Neural progenitor cell (in vitro differentiated cells): ENCODE data around the gene TIAM2. TPM values are rescaled to one million over a fixed set of nuclear protein-coding genes. Genes with fewer than 3 reads are reported as not detected.

ENCODE experiments used
- DNase-seq: peaks from one replicate; pipeline ENCODE4 v3.0.0-alpha.2; 2016; ENCODE audit warnings: low spot score
- H2AFZ ChIP-seq: fragments of 200-600 bp; sonication (generic); replicated peaks from 2 replicates; pipeline ENCODE4 v1.6.1; 2016; ENCODE audit warnings: antibody characterized with exemption
- H3F3A ChIP-seq: fragments of 200-600 bp; sonication (generic); 2 replicates; pipeline ENCODE4 v1.6.1; 2016; ENCODE audit warnings: antibody characterized with exemption, low read depth
- H3K27ac ChIP-seq: fragments of 200-600 bp; sonication (generic); 2 replicates; pipeline ENCODE4 v1.5.1; 2016; ENCODE audit warnings: mild to moderate bottlenecking
- H3K27me3 ChIP-seq: fragments of 200-600 bp; sonication (generic); 2 replicates; pipeline ENCODE4 v1.6.1; 2016; ENCODE audit warnings: mild to moderate bottlenecking, moderate library complexity
- H3K36me3 ChIP-seq: fragments of 200-600 bp; sonication (generic); 2 replicates; pipeline ENCODE4 v1.5.1; 2016
- H3K4me1 ChIP-seq: fragments of 200-600 bp; sonication (generic); 2 replicates; pipeline ENCODE4 v1.6.1; 2016; ENCODE audit warnings: mixed run types
- H3K4me2 ChIP-seq: fragments of 200-600 bp; sonication (generic); 2 replicates; pipeline ENCODE4 v1.6.1; 2016
- H3K4me3 ChIP-seq: fragments of 200-600 bp; sonication (generic); 2 replicates; pipeline ENCODE4 v1.5.1; 2016
- H3K79me2 ChIP-seq: fragments of 200-600 bp; sonication (generic); 2 replicates; pipeline ENCODE4 v1.6.1; 2016; ENCODE audit warnings: low read depth
- H3K9ac ChIP-seq: fragments of 200-600 bp; sonication (generic); 2 replicates; pipeline ENCODE4 v1.6.1; 2016
- H3K9me3 ChIP-seq: fragments of 200-600 bp; sonication (generic); 2 replicates; pipeline ENCODE4 v1.5.1; 2016; ENCODE audit warnings: low read depth
- H4K20me1 ChIP-seq: fragments of 200-600 bp; sonication (generic); 2 replicates; pipeline ENCODE4 v1.6.1; 2016; ENCODE audit warnings: low read depth
- H3K27ac Mint-ChIP-seq: 3 replicates; pipeline ENCODE4 v1.8.0; 2021; ENCODE audit warnings: mixed read lengths
- H3K27me3 Mint-ChIP-seq: 2 replicates; pipeline ENCODE4 v1.8.0; 2022; ENCODE audit warnings: low read depth, mild to moderate bottlenecking, inconsistent platforms, moderate library complexity, mixed read lengths; ENCODE audit not compliant: insufficient read depth
- H3K36me3 Mint-ChIP-seq: 3 replicates; pipeline ENCODE4 v1.8.0; 2021; ENCODE audit warnings: mixed read lengths
- H3K4me1 Mint-ChIP-seq: 3 replicates; pipeline ENCODE4 v1.8.0; 2021; ENCODE audit warnings: mixed read lengths
- H3K4me3 Mint-ChIP-seq: 3 replicates; pipeline ENCODE4 v1.8.0; 2021; ENCODE audit warnings: mild to moderate bottlenecking, moderate library complexity, mixed read lengths
- H3K9me3 Mint-ChIP-seq: 3 replicates; pipeline ENCODE4 v1.8.0; 2020; ENCODE audit warnings: mixed read lengths
- CTCF ChIP-seq: fragments of 200-600 bp; sonication (generic); IDR thresholded peaks from 2 replicates; pipeline ENCODE4 v1.5.1; 2017; ENCODE audit warnings: antibody characterized with exemption, mild to moderate bottlenecking
- EZH2 ChIP-seq: fragments of 200-600 bp; sonication (generic); IDR thresholded peaks from 2 replicates; pipeline ENCODE4 v1.6.1; 2017; ENCODE audit warnings: antibody characterized with exemption, mild to moderate bottlenecking, moderate library complexity
- EZH2phosphoT487 ChIP-seq: fragments of 200-600 bp; sonication (generic); IDR thresholded peaks from 2 replicates; pipeline ENCODE4 v1.6.1; 2017; ENCODE audit warnings: antibody characterized with exemption
- total RNA-seq: library from RNA; depleted of rRNA; stranded (reverse); fragments of >200 nt; gene quantifications from 2 replicates; pipeline ENCODE4 v1.2.3, GENCODE V29; 2015; ENCODE audit warnings: low replicate concordance

The TIAM2 gene
- total RNA-seq, 1 donor from 2014 or later: 22.8 TPM

- no peaks in the 10 kb centered on the region for H4K20me1 ChIP-seq
- Mint-ChIP-seq H3K4me1 (peaks cover 34% of the 10 kb centered on the region), H3K27ac (no peak overlapping the region), H3K36me3 (peaks cover 20% of the 10 kb centered on the region), H3K27me3 (no peaks in the 10 kb centered on the region), H3K9me3 (no peaks in the 10 kb centered on the region), H3K4me3 (no peak overlapping the region)
- no peak overlapping the region for H2AFZ ChIP-seq
- H3K4me3 ChIP-seq: no peak overlapping the region
- DNase-seq: no peak
- H3K4me1 ChIP-seq: peaks cover 19% of the 10 kb centered on the region
- H3K27ac ChIP-seq: no peak overlapping the region
- no peak overlapping the region for H3K9ac ChIP-seq
- H3K36me3 ChIP-seq: no peaks in the 10 kb centered on the region
- H3K27me3 ChIP-seq: no peaks in the 10 kb centered on the region
- H3K79me2 ChIP-seq: no peaks in the 10 kb centered on the region
- no peak overlapping the region for H3K4me2 ChIP-seq
- TF ChIP-seq CTCF (no peak), EZH2phosphoT487 (no peak), EZH2 (no peak)
- H3F3A ChIP-seq: no peaks in the 10 kb centered on the region
- no peaks in the 10 kb centered on the region for H3K9me3 ChIP-seq
Measured at GRCh38 chr6:155276638-155277037, 281.5 kb downstream of the TIAM2 start.

- Mint-ChIP-seq H3K36me3 (peaks cover 24% of the 10 kb centered on the region), H3K27ac (no peak overlapping the region), H3K4me3 (no peak overlapping the region), H3K27me3 (no peaks in the 10 kb centered on the region), H3K4me1 (peaks cover 17% of the 10 kb centered on the region), H3K9me3 (no peaks in the 10 kb centered on the region)
- H2AFZ ChIP-seq: no peak overlapping the region
- no peaks in the 10 kb centered on the region for H3K9me3 ChIP-seq
- no peaks in the 10 kb centered on the region for H3F3A ChIP-seq
- DNase-seq: no peak
- no peak for TF ChIP-seq EZH2phosphoT487
- TF ChIP-seq EZH2: no peak
- TF ChIP-seq CTCF: no peak
- no peaks in the 10 kb centered on the region for H4K20me1 ChIP-seq
- H3K27me3 ChIP-seq: no peaks in the 10 kb centered on the region
- H3K4me1 ChIP-seq: peaks cover 2% of the 10 kb centered on the region
- no peak overlapping the region for H3K27ac ChIP-seq
- no peak overlapping the region for H3K4me2 ChIP-seq
- H3K36me3 ChIP-seq: peaks cover 2% of the 10 kb centered on the region
- H3K9ac ChIP-seq: no peak overlapping the region
- H3K79me2 ChIP-seq: no peaks in the 10 kb centered on the region
- H3K4me3 ChIP-seq: no peak overlapping the region
Measured at GRCh38 chr6:155278319-155279049, 283.4 kb downstream of the TIAM2 start.

DNA sequence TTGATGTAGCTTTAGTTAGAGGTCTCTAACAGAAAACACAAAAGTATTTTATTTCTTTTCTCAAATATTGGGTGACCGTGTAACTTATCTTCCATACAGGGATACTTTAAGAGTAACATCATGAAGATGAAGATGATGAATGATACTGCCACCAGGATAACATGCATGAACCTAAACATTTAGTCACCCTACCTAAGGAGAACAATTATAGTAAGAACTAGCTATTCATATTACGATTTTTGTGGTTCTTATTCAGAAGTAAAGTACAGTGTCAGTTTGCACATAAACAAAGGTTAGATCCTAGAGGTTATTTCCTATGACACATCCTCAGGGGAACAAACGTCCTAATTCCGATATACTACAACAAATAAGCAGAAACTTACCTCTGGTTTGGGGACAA, 289.7 kb downstream of the TIAM2 start:
- Histone ChIP-seq H3K79me2 (no peaks in the 10 kb centered on the region), H4K20me1 (no peaks in the 10 kb centered on the region), H3K27ac (no peak overlapping the region), H3K27me3 (no peaks in the 10 kb centered on the region), H3K4me2 (no peak overlapping the region), H3K9me3 (no peaks in the 10 kb centered on the region), H3F3A (no peaks in the 10 kb centered on the region), H3K4me3 (no peak overlapping the region), H3K9ac (no peak overlapping the region), H3K4me1 (peaks cover 3% of the 10 kb centered on the region), H3K36me3 (peaks cover 10% of the 10 kb centered on the region), H2AFZ (no peak overlapping the region)
- Mint-ChIP-seq H3K4me1 (peaks cover 13% of the 10 kb centered on the region), H3K36me3 (peaks cover 21% of the 10 kb centered on the region), H3K27me3 (no peaks in the 10 kb centered on the region), H3K27ac (no peak overlapping the region), H3K9me3 (no peaks in the 10 kb centered on the region), H3K4me3 (no peak overlapping the region)
- TF ChIP-seq EZH2phosphoT487: no peak
- DNase-seq: no peak

GRCh38 chr6:155287762-155288161, 292.6 kb downstream of the TIAM2 start:
- Mint-ChIP-seq H3K27me3 (peaks cover 2% of the 10 kb centered on the region), H3K27ac (no peak overlapping the region), H3K4me3 (no peak overlapping the region), H3K36me3 (peaks cover 29% of the 10 kb centered on the region), H3K9me3 (no peaks in the 10 kb centered on the region), H3K4me1 (peaks cover 13% of the 10 kb centered on the region)
- H3K4me3 ChIP-seq: no peak overlapping the region
- no peaks in the 10 kb centered on the region for H3K79me2 ChIP-seq
- TF ChIP-seq EZH2phosphoT487 (no peak), CTCF (peak; percentile 7), EZH2 (no peak)
- no peaks in the 10 kb centered on the region for H3K9me3 ChIP-seq
- H3F3A ChIP-seq: no peaks in the 10 kb centered on the region
- no peak overlapping the region for H3K9ac ChIP-seq
- H3K4me1 ChIP-seq: peaks cover 3% of the 10 kb centered on the region
- no peaks in the 10 kb centered on the region for H3K27me3 ChIP-seq
- H2AFZ ChIP-seq: no peak overlapping the region
- no peak overlapping the region for H3K4me2 ChIP-seq
- no peak overlapping the region for H3K27ac ChIP-seq
- peaks cover 14% of the 10 kb centered on the region for H3K36me3 ChIP-seq
- DNase-seq: no peak
- no peaks in the 10 kb centered on the region for H4K20me1 ChIP-seq
